Measurements from ENCODE around the gene UBE4B.

UBE4B gene

DNA sequence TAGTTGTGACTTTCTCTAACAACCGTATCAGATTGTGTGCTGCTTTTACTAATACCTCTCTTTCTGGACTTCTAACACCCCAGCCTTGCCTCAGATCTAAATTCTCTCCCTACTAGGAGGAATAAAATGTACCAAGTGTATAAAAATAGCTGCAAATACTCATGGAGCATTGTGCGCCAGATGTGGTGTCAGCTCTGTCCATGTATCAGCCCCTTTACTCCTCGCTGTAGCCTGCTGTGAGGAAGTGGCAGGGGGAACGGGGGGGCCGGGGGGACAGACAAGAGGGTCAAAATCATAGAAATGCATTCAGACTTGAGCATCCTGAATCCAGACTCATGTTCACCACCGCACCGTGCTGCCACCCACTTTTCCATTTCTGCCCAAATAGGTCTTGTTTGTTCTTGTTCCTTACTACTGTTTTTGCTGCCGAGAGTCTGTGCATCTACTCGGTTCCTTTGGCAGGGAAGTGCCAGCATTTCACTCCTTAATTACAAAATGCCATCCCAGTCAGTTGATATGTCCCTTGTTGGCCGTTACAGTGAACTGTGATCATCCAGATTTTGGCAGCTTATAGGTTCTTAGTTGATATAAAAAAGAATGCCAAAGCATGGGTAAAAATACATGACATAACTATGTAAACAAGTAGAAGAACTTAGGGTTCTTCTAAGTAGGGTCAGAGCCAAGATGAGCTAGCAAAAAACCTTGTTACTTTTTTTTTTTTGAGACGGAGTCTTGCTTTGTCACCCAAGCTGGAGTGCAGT is 76.4 kb downstream of the UBE4B start:
- peak in 14 of 58 donors; percentile 3 to 41 (median 15) for DNase-seq

DNA sequence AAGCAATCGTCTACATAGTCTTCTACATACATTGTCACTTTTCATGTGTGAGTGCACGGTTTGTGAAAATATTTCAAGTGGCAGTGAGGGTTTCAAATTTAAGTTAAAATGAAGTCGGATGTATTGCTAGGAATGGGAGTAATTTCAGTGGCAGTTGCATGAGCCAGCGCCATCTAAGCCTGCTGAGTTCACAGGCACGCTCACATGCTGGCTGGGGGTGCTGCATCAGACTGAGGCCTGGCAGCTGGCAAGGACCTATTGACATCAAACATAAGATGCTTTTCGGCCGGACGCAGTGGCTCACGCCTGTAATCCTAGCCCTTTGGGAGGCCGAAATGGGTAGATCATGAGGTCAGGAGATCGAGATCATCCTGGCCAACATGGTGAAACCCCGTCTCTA is 80.7 kb downstream of the UBE4B start:
- peak in 29 of 58 donors; percentile 5 to 74 (median 39) for DNase-seq

DNA sequence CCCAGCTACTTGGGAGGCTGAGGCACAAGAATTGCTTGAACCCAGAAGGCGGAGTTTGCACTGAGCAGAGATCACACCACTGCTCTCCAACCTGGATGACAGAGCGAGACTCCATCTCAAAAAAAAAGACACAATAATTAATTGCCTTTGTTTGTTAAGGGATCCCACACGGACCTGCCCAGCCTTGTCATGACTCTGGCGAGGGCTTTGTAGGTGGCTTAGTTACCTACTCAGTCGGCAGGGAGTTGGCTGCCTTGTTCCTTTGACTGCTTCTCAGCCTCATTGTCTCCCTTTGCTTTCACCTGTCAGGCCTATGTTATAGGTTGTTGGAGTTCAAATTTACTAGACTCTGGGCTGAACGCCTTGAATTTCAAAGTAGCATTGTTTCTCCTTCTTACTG is 82.0 kb downstream of the UBE4B start:
- no peak for DNase-seq

DNA sequence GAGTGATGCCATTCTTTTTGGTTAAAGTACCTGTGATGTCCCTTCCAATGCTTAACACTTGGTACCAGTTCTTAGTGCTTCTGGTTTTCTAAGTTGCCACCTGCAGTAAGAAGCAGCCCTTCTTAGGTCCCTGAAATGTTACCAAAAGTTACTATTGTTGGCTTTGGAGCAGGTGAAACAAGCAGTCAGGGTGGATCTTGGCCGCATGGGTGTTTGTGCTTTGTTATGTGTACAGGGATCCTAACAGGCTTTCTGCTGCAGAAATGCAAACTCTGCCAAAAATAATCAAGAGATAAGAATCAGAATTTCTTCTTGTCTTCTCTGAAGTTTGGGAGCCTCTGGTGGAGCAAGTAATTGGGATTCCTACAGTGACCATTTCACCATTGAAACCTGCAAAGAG is 84.4 kb downstream of the UBE4B start:
- DNase-seq: no peak

DNA sequence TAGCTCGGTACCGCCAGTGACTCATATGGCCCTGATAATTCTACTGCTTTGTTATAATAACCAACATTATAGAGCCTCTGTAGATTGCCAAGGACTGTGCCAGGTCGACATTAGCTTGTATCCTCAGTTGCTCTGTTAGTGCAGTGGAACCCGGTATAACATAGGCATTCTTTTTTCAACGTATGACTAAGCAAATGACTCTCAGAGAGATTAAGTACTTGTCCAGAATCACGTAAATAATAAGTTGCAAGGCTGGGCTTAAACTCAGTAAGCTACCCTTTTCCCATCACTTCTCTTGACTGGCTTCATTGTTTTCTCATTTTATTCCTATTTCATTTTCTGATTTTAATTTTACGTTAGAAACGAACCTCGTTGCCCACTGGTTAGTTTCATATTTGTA is 85.1 kb downstream of the UBE4B start:
- DNase-seq: no peak

DNA sequence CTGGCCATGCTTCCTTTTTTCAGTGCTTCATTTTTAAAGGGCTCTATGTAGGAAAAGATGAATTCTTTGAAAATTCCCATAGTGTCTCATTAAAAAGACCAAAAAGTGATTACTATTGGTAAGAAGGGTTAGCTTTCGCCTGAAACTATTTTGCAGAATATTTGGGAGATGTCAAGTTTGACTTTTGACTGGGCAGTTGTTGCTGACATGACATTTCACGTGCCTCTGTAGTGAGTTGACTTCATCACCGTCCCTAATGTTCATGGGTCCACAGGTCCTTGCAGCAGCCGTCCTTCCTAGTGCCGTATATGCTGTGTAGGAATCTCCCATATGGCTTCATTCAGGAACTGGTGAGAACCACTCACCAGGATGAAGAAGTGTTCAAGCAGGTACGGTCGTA is 88.9 kb downstream of the UBE4B start:
- DNase-seq: no peak

DNA sequence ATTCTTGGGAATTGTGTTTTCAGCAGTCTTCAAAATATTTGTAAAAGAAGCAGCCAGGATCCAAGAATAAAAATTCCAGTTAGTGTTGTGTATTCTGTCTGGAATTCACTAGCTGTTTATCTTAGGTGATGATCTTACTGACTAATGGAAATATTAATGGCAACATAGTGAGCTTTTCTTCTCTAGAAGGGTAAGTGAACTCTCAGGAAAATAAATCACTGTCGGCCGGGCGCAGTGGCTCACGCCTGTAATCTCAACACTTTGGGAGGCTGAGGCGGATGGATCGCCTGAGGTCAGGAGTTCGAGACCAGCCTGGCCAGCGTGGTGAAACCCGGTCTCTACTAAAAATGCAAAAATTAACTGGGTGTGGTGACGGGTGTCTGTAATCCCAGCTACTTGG is 90.2 kb downstream of the UBE4B start:
- no peak for DNase-seq

DNA sequence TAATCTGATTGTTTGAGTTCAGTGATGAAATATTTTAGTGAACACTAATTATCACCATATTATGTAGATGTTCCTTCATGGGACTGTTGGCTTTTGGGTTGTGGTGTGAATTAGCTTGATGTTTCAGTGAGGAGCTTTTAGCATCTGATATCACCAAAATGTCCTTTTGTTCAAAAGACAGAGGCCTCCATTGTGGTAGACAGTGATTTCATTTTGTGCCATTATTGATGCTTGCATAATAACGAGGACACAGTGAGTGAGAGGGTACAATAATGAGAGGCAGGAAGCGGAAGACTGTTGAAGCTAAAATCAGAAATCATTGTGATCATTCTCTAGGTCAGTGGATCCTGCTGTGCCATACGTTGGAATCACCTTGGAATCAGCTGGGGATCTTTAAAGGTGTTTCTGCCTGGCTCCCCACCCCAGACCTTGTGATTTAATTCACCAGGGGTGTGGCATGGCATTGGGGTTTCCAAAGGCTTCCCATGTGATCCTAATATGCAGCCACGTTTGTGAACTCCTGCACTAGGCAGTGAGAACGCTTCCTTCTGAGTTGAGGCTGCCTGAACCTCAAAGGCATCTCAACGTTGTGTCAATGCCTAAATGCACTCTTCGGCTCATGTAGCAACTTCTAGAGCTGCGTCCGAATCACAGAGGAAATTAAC is 95.5 kb downstream of the UBE4B start:
- DNase-seq: peak in 24 of 58 donors; percentile 8 to 86 (median 40)

DNA sequence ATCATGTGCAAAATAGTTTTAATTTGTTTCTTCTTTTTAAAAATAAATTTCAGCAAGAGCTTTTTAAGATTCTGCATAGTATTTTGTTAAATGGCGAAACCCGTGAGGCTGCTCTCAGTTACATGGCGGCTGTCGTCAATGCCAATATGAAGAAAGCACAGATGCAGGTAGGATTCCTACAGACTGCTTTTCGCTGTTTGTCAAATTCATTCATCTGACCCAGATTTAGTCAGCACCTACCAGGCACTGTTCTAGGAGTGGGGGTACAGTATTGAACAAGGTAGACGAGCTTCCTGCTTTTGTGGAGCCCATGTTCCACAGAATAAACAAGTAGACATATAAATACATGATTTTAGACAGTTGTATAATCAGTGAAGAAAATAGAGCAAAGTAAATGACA is 99.6 kb downstream of the UBE4B start:
- DNase-seq: no peak

DNA sequence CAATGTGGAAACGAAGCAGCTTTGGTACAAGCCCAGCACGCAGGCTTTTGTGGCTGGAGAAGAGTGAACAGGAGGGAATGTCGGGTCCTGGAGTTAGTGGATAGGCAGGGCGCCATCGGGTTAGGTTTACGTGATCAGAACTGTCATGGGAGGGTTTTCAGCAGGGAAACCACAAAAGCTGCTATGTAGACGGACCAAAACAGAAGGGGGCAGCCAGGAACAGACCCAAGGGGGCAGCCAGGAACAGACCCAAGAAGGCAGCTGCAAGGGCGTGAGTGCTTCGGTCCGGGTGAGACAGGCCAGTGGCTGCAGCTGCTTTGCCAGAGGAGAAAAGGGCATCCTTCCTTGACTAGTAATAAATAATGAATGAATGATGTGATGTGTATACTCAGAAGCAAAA is 100.1 kb downstream of the UBE4B start:
- DNase-seq: peak in 2 of 58 donors; percentile 9 to 31

DNA sequence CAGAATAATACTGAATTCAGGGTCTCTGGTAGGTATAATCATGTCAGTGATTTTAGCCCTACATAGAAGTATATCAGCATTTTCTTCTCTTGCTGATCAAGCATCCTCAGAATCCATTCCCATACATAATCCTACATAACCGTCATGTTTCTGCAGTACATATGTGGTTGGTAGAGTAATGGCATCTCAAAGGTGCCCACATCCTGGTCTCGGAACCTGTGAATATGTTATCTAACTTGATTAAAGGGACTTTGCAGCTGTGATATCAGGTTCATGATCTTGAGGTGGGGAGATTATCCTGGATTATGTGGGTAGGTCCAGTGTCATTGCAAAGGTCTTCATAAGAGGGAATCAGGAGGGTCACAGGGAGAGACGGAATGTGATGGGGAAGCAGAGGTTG is 108.2 kb downstream of the UBE4B start:
- no peak for DNase-seq

DNA sequence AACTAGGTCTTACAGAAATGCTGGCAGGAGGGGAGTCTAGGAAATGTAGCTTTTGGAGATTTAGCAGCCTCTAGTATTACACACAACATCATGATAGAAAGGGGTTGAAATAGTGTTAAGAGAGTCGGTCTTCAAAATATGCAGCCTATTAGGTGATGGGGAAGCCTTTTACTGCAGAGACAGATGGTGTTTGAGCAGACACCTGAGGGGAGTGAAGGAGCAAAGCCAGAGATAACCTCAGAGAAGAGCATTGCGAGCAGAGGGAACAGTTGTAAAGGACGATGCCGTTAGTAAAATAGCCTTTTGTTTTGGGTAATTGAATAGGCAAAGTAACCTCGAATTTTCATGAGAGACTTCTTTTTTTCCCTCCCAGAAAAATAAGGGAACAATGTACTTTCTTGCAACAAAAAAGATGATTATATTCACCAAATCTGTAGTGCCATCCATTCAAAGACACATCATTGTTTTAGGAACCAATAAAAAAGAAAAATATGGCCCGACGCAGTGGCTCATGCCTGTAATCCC is 111.3 kb downstream of the UBE4B start:
- peak in 1 of 58 donors; percentile 8 for DNase-seq

DNA sequence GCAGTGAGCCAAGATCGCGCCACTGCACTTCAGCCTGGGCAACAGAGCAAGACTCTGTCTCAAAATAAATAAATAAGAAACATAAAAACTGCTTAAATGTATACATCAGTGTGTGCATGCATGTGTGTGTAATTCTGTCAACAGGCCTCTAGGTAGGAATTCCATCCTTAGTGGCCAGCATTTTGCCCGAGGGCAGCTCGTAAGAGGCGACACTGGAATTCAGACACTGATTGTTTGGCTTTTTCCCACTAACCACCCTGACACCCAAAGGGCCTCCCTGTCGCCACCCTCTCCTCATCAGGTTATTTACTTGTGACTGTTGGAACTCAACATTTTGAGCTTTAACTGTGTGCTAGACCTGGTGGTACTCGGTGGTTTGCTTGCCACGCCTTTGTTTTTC is 113.6 kb downstream of the UBE4B start:
- no peak for DNase-seq

DNA sequence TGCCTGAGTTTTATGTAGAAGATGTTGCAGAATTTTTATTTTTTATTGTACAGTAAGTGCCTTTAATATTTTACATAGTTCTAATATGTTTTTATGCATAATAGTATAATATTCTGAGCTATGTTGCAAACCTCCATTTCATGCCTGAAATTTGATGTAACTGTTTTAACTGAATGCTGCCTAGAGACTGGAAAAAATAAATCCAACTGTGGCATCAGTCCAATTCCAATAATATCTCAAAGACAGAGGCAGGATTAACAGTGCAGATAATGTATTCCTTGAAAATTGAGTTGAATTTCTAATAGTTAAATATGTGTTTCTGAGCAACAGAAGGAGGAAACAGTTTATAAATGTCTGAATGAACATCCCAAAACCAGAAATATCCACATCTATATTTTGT is 116.5 kb downstream of the UBE4B start:
- no peak for DNase-seq

DNA sequence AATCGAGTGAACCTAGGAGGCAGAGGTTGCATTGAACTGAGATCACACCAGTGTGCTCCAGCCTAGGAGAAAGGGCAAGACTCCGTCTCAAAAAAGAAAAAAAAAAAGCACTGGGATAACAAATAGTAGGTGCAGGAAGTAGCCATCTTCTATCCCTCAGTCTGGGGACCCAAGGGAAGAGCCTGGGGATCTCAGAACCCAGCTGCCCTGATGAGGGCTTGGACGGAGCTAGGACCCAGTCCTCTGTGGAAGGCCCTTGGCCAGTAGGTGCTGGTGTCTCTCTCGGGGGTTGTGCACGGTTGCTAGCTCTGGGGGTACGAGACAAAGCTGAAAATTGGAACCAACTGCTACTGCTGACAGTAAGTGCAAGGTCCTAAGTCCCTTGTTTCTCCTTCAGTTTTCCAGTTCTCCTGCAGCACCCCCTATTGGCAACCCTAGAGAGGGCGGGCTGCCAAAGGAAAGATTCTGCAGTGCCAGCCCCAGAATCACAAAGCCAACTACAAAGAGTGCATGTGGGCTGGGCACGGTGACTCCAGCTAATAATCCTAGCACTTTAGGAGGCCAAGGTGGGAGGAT is 120.0 kb downstream of the UBE4B start:
- DNase-seq: peak in 50 of 58 donors; percentile 16 to 86 (median 58)

DNA sequence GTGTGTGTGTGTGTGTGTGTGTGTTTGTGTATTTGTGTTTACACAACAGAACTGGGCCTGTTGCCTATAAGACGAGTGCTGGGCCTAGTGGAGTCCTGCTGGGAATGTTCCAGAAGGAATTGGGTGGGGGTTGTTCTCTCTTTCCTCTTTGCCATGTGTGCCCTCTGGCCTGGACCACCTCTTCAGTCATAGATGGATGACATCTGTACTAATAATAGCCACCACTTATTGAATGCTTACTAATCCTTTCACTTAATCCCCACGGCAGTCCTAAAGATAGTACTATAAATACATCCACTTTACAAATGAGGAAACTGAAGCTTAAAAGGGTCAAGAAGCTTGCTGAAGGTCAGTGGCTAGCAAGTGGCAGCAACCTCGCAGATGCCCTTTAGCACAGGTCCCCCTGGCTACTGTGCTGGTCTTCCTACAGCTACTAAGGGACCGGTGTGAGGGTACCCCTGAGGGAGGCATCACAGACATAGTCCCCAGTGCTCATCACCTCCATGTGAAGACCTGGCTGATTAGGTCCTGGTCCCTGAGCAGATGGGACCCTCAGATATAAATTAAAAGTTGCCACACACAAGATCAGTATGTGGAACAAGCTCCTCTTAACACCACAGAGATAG is 122.4 kb downstream of the UBE4B start:
- DNase-seq: no peak

DNA sequence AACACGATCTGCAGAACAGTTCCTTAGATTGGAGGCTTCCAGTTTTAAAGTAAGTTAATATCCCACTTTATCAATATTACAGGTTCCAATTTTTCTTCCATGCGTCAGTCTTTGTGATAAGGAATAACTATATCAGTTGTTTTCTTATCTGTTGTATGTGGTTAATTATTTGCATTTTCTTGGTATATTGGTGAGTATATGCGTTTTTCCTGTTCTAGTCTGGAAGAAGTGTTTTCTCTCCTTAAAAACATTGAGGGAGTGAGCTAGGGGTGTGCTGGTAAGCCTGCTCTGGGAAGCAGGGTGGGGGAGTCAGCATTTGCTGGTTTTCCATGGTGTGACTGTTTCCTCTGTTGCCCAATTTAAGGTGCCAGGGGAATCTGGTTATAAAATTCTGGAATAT is 127.4 kb downstream of the UBE4B start:
- no peak for DNase-seq

DNA sequence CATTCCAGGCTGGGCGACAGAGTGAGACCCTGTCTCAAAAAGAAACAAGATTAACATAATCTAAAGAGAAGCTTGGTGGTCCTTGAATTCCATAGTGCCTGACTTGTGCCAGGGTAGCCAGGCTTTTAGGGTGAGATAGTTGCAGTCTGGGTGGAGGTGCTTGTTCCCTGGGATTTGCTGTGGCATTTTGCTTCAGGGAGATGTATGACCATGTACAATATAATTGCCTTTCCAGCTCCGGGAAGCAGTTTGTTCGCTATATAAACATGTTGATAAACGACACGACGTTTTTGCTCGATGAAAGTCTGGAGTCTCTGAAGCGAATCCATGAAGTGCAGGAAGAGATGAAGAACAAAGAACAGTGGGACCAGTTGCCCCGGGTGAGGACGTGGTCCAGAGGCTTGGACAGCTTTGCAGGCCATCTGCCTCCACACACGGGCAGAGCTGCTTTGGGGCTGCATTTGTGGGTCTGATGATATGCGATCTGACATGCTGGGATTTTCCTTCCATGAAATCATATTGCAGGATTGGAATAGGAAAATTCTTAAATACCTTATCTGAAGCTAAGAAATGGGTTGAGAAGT is 128.2 kb downstream of the UBE4B start:
- DNase-seq: peak in 38 of 58 donors; percentile 3 to 64 (median 31)

DNA sequence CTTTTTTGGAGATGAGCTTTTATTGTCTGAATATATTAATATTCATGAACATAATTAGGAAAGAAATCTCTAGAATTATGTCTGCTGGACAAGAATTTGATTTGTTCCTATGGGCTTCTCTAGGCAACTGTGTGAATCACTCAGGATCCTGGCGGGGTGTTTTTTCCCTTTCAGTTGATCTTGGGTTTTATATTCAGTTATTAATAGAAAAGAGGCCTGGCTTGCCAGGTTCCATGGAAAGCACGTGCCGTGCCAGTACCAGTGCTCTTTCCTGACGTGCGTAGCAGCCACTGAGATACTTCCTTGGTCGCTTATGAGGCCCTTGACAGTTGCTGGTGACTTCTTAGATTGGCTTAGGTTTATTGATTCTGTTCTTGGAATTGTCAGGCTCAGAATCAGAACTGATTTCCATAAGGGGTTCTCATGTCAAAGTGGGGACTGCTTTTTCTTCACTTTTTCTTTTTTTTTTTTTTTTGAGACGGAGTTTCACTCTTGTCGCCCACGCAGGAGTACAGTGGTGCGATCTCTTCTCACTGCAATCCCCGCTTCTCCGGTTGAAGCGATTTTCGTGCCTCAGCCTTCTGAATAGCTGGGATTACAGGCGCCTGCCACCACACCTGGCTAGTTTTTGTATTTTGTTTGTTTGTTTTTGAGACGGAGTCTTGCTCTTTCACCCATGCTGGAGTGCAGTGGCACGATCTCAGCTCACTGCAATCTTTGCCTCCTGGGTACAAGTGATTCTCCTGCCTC is 129.0 kb downstream of the UBE4B start:
- DNase-seq: peak in 13 of 58 donors; percentile 4 to 37 (median 12)

DNA sequence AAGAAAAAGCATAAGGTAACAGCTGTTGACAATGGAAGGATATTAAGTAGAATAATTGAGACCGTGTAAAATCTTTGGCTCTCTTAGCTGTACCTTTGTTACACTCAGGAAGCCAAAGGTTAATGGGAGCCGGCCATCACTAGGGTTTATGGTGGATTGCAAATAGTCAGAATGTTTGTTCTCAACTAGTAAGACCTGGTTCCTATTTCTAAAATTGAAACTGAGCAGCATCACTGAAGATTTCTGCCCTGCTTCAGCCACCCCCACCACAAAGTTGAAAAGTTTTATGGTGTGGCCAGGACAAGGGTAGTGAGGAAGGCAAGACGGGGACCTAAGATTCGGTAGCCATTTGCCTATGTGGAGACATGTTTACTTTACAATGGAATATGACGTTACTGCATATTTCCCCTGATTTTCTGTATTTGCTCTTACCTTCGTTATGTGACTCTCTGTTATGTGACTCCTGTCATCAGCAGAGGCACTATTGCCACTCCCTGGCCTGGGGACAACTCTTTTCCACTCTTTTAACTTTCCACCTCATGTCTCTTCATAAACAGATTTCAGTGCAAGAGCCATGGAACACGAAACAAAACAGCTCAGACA is 136.3 kb downstream of the UBE4B start:
- DNase-seq: no peak

Data from anterior cingulate cortex (tissue), 58 donors.